HUES48 (cell line): Measurements from ENCODE around the gene OR52B6.

Experiments
- H3K27ac ChIP-seq: one replicate; pipeline ENCODE4 v1.7.0; 2013; ENCODE audit warnings: low read depth, low read length, inconsistent platforms
- H3K27me3 ChIP-seq: 2 replicates; pipeline ENCODE4 v1.6.1; 2013; ENCODE audit warnings: mild to moderate bottlenecking, low read length; ENCODE audit not compliant: control insufficient read depth, insufficient read depth
- H3K36me3 ChIP-seq: 2 replicates; pipeline ENCODE4 v1.6.1; 2013; ENCODE audit warnings: low read length; ENCODE audit not compliant: control insufficient read depth, insufficient read depth
- H3K4me1 ChIP-seq: 2 replicates; pipeline ENCODE4 v1.6.1; 2013; ENCODE audit warnings: mild to moderate bottlenecking, low read length; ENCODE audit not compliant: control insufficient read depth, insufficient read depth
- H3K4me3 ChIP-seq: 2 replicates; pipeline ENCODE4 v1.5.1; 2013; ENCODE audit warnings: mild to moderate bottlenecking, low read depth, low read length
- H3K9ac ChIP-seq: 2 replicates; pipeline ENCODE4 v1.6.1; 2013; ENCODE audit warnings: mild to moderate bottlenecking, low read depth, low read length, moderate library complexity
- H3K9me3 ChIP-seq: 2 replicates; pipeline ENCODE4 v1.6.1; 2013; ENCODE audit warnings: low read length; ENCODE audit not compliant: control insufficient read depth, insufficient read depth

The OR52B6 gene

GRCh38 chr11:5618807-5619206 lies 38.1 kb downstream of the OR52B6 start:
- Histone ChIP-seq H3K9ac (no peak overlapping the region), H3K27ac (no peak overlapping the region), H3K4me3 (no peak overlapping the region)

GRCh38 chr11:5620651-5621521 lies 40.2 kb downstream of the OR52B6 start:
- Histone ChIP-seq H3K27ac (peak overlapping the region; percentile 32), H3K9me3 (no peaks in the 10 kb centered on the region), H3K36me3 (no peaks in the 10 kb centered on the region), H3K4me3 (no peak overlapping the region), H3K9ac (no peak overlapping the region), H3K27me3 (no peaks in the 10 kb centered on the region), H3K4me1 (peaks cover 30% of the 10 kb centered on the region)

More at GRCh38 chr11:5618807-5619206, 38.1 kb downstream of the OR52B6 start:
- Histone ChIP-seq H3K9me3 (no peaks in the 10 kb centered on the region), H3K36me3 (no peaks in the 10 kb centered on the region), H3K4me1 (peaks cover 17% of the 10 kb centered on the region), H3K27me3 (no peaks in the 10 kb centered on the region)

GRCh38 chr11:5621580-5621979 lies 40.9 kb downstream of the OR52B6 start:
- Histone ChIP-seq H3K9ac (no peak overlapping the region), H3K9me3 (no peaks in the 10 kb centered on the region), H3K36me3 (no peaks in the 10 kb centered on the region), H3K4me1 (peaks cover 30% of the 10 kb centered on the region), H3K27me3 (no peaks in the 10 kb centered on the region), H3K4me3 (no peak overlapping the region), H3K27ac (peak overlapping the region; percentile 32)

- Histone ChIP-seq H3K27ac (no peak overlapping the region), H3K9ac (no peak overlapping the region), H3K4me3 (no peak overlapping the region), H3K4me1 (peaks cover 30% of the 10 kb centered on the region), H3K36me3 (no peaks in the 10 kb centered on the region), H3K9me3 (no peaks in the 10 kb centered on the region), H3K27me3 (no peaks in the 10 kb centered on the region)
Observed at GRCh38 chr11:5622802-5623201, 42.1 kb downstream of the OR52B6 start.

- no peak within 1 kb of the TSS for H3K9ac ChIP-seq
- peak within 1 kb of the TSS; percentile 28 for H3K4me3 ChIP-seq
- no peak within 1 kb of the TSS for H3K27ac ChIP-seq
Observed at GRCh38 chr11:5624489-5625279, 44.0 kb downstream of the OR52B6 start, which contains the start of gene TRIM34. Gene TRIM34, plus strand, starts transcription at chr11:5625001. Its CDS starts 7,331 bp downstream, at chr11:5632332.

GRCh38 chr11:5625281-5625680 lies 44.6 kb downstream of the OR52B6 start:
- Histone ChIP-seq H3K36me3 (no peaks in the 10 kb centered on the region), H3K4me3 (peak overlapping the region; percentile 28; the same call in 1 of the 2 replicates), H3K4me1 (peaks cover 26% of the 10 kb centered on the region), H3K9ac (no peak overlapping the region), H3K9me3 (no peaks in the 10 kb centered on the region), H3K27me3 (no peaks in the 10 kb centered on the region), H3K27ac (no peak overlapping the region)

More at GRCh38 chr11:5624489-5625279, 44.0 kb downstream of the OR52B6 start, which contains the start of gene TRIM34:
- Histone ChIP-seq H3K36me3 (no peaks in the 10 kb centered on the region), H3K4me1 (peaks cover 26% of the 10 kb centered on the region), H3K27me3 (no peaks in the 10 kb centered on the region), H3K9me3 (no peaks in the 10 kb centered on the region)

- H3K36me3 ChIP-seq = no peaks in the 10 kb centered on the region
- no peak overlapping the region for H3K4me3 ChIP-seq
- H3K4me1 ChIP-seq = peaks cover 19% of the 10 kb centered on the region
- no peaks in the 10 kb centered on the region for H3K9me3 ChIP-seq
- no peaks in the 10 kb centered on the region for H3K27me3 ChIP-seq
- H3K9ac ChIP-seq = no peak overlapping the region
- no peak overlapping the region for H3K27ac ChIP-seq
Observed at GRCh38 chr11:5626196-5626595, 45.5 kb downstream of the OR52B6 start.

GRCh38 chr11:5631417-5631816 lies 50.7 kb downstream of the OR52B6 start:
- no peak overlapping the region for H3K4me3 ChIP-seq
- H3K27me3 ChIP-seq = no peaks in the 10 kb centered on the region
- no peaks in the 10 kb centered on the region for H3K4me1 ChIP-seq
- no peak overlapping the region for H3K27ac ChIP-seq
- no peak overlapping the region for H3K9ac ChIP-seq
- H3K36me3 ChIP-seq = no peaks in the 10 kb centered on the region
- H3K9me3 ChIP-seq = no peaks in the 10 kb centered on the region
